Activated CD4-positive, alpha-beta memory T cell treated with anti-CD3 and anti-CD28 coated beads, Interleukin-2, amount 10 ng/mL, durations not matched to agents 7 days and 5 days (primary cell): ENCODE results near the gene WDR17. TPM values are rescaled to one million over a fixed set of nuclear protein-coding genes. Genes with fewer than 3 reads are reported as not detected.

Experiments
- CTCF ChIA-PET: fragments of 350-600 bp; sonication (Branson Sonifier 250); formaldehyde crosslinking; loops from one replicate; lab custom pipeline; 2021; ENCODE audit warnings: antibody characterized with exemption, inconsistent platforms; lab: Charles Lee
- POLR2A ChIA-PET: fragments of 350-600 bp; sonication (Branson Sonifier 250); formaldehyde crosslinking; loops from one replicate; lab custom pipeline; 2021; ENCODE audit warnings: antibody characterized with exemption; lab: Charles Lee
- DNase-seq: peaks from one replicate; pipeline ENCODE4 v3.0.0-alpha.2; 2020
- H3K27ac Mint-ChIP-seq: one replicate; pipeline ENCODE4 v1.8.0; 2021; ENCODE audit warnings: mild to moderate bottlenecking, mixed read lengths
- H3K27me3 Mint-ChIP-seq: one replicate; pipeline ENCODE4 v1.8.0; 2021; ENCODE audit warnings: mixed read lengths
- H3K36me3 Mint-ChIP-seq: one replicate; pipeline ENCODE4 v1.8.0; 2021; ENCODE audit warnings: low read depth, mixed read lengths
- H3K4me1 Mint-ChIP-seq: one replicate; pipeline ENCODE4 v1.8.0; 2021; ENCODE audit warnings: mixed read lengths
- H3K4me3 Mint-ChIP-seq: one replicate; pipeline ENCODE4 v1.8.0; 2021; ENCODE audit warnings: mild to moderate bottlenecking, mixed read lengths
- H3K9me3 Mint-ChIP-seq: one replicate; pipeline ENCODE4 v1.8.0; 2021; ENCODE audit warnings: mixed read lengths
- total RNA-seq, 2 experiments: library from RNA; stranded (reverse); gene quantifications; one replicate each; pipeline ENCODE4 v1.2.3, GENCODE V29; 2021

The WDR17 gene
- total RNA-seq, 2 experiments from 2014 or later: 0.70 to 0.78 TPM

DNA sequence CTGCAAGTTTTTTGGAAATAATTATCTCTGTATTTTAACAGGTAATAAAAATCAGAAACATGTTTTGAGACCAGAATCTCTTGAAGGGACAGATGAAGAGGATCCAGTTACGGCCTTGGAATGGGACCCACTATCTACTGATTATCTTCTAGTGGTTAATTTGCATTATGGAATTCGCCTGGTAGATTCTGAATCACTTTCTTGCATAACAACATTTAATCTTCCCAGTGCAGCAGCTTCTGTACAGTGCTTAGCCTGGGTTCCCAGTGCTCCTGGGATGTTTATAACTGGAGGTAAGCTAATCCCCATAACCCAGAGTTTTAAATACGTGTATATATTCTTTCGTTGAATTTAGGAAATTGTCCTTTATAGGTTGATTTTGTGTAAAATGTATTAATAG, 59.4 kb downstream of the WDR17 start:
- Mint-ChIP-seq H3K27me3 (no peaks in the 10 kb centered on the region), H3K36me3 (no peaks in the 10 kb centered on the region), H3K9me3 (no peaks in the 10 kb centered on the region), H3K4me3 (no peak overlapping the region), H3K27ac (no peak overlapping the region), H3K4me1 (peaks cover 6% of the 10 kb centered on the region)
- DNase-seq: no peak
- ChIA-PET CTCF (no interaction called here), POLR2A (no interaction called here)

DNA sequence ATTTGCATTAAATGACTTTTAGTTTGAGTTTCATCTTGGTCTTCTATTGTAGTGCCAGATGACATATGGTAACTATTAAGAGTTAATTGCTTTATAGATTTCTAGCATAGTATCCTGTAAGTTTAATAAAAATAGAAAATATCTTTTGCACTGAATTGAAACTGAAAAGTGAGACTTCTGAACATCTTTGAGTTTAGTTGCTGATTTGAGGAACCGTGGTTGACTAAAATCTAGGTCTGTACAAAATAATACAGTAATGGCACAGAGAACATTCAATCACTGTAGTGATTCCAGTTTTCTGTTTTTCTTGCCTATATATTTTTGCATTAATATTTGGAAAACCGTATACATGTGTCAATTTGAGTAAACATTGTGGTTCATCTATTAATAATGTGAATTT, 69.0 kb downstream of the WDR17 start:
- H3K36me3 Mint-ChIP-seq: no peaks in the 10 kb centered on the region
- POLR2A ChIA-PET: no interaction called here
- CTCF ChIA-PET: no interaction called here
- H3K27me3 Mint-ChIP-seq: peaks cover 4% of the 10 kb centered on the region
- H3K27ac Mint-ChIP-seq: no peak overlapping the region
- no peaks in the 10 kb centered on the region for H3K4me1 Mint-ChIP-seq
- H3K4me3 Mint-ChIP-seq: no peak overlapping the region
- no peaks in the 10 kb centered on the region for H3K9me3 Mint-ChIP-seq
- DNase-seq: no peak

DNA sequence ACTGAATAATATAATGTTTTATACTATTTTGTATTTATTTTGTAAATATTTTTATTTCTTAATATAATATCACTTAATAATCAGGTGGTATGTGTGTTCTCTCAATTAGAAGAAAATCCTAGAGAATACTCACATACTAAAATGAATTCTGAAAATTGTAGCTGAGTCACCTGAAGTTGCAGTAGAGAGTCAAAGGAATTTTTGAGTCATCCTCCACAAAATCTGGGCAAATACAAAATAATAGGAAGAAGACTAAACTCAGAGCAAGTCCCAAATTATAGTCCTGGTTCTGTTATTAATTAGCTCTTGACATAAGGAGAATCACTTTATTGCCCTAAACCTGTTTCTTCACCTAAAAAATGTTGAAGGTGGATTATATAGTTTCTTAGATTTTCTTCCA, 72.0 kb downstream of the WDR17 start:
- Mint-ChIP-seq H3K9me3 (no peaks in the 10 kb centered on the region), H3K4me1 (no peaks in the 10 kb centered on the region), H3K4me3 (no peak overlapping the region), H3K27me3 (peaks cover 4% of the 10 kb centered on the region), H3K27ac (no peak overlapping the region), H3K36me3 (no peaks in the 10 kb centered on the region)
- DNase-seq: no peak
- ChIA-PET CTCF (no interaction called here), POLR2A (no interaction called here)

DNA sequence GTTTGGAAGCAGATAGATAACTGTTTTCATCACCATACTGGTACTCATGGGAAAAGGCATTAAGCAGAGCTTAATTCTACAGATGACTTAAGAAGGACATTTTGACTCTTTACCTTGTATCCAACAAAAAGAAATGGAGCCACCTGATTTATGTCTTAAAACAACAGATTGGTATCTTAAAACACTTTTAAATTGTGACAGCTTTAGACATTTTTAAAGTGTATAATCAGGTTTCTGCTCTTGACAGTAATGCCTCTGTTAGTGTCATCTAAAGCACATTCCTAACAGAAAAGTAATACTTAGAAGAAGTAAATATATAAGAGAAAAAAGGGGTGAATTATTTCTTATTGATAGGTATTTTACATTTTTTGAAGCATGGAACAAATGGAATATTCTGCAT, 73.9 kb downstream of the WDR17 start:
- CTCF ChIA-PET: no interaction called here
- POLR2A ChIA-PET: no interaction called here

DNA sequence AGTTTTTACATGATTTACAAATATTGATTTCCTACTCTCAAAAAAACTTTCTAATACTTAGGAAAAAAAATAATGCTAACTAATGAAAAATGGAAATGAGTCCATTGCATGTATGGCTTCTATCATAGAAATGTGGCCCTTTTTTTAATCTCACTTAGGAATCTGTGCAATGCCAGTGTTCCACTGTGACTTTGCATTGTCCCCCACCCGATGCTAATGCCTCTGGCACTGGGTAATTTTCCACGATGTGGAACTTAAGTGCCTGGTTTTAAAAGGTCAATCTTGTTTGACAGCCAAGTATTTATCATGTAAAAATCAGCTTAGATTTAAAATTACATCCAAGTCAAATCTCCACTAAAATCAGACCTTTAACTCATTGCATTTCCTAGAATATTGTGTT, 76.6 kb downstream of the WDR17 start:
- DNase-seq: no peak
- Mint-ChIP-seq H3K36me3 (no peaks in the 10 kb centered on the region), H3K27ac (no peak overlapping the region), H3K4me3 (no peak overlapping the region), H3K4me1 (no peaks in the 10 kb centered on the region), H3K27me3 (peaks cover 4% of the 10 kb centered on the region), H3K9me3 (no peaks in the 10 kb centered on the region)
- ChIA-PET CTCF (no interaction called here), POLR2A (no interaction called here)

More for the DNA sequence above, 73.9 kb downstream of the WDR17 start:
- Mint-ChIP-seq H3K4me3 (no peak overlapping the region), H3K27me3 (peaks cover 4% of the 10 kb centered on the region), H3K9me3 (no peaks in the 10 kb centered on the region), H3K36me3 (no peaks in the 10 kb centered on the region), H3K4me1 (no peaks in the 10 kb centered on the region), H3K27ac (no peak overlapping the region)
- DNase-seq: no peak

DNA sequence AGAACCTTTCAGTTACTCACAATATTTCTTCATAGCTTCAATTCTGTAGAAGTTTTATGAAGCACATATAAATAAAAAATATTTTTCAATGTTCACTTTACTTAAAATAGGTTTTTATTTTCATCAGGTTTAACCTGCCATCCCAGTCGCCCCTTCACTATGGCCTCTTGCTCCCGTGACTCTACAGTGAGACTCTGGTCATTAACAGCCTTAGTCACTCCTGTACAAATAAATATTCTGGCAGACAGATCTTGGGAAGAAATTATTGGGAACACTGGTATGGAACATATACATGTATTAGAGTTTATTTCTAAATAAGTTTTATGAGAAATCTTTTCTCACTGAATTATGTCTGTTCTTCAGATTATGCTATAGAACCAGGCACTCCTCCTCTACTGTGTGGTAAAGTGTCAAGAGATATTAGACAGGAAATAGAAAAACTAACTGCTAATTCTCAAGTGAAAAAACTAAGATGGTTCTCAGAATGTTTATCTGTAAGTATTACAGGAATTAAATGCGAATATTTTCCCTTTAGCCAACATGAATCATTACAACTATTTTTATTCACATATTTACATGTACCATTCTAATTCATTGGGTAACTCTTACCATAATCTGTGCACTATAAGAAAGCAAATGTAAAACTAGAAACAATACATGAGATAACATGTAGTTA, 84.2 kb downstream of the WDR17 start:
- no peak overlapping the region for H3K27ac Mint-ChIP-seq
- H3K4me3 Mint-ChIP-seq: no peak overlapping the region
- H3K36me3 Mint-ChIP-seq: no peaks in the 10 kb centered on the region
- CTCF ChIA-PET: interaction anchor here (0.7 to 1.4 kb wide), 2 partner anchors 191 to 193 kb away, joined by 3 to 4 read pairs; no protein-coding TSS in a partner anchor
- H3K9me3 Mint-ChIP-seq: no peaks in the 10 kb centered on the region
- no peak for DNase-seq
- H3K27me3 Mint-ChIP-seq: no peaks in the 10 kb centered on the region
- POLR2A ChIA-PET: no interaction called here
- H3K4me1 Mint-ChIP-seq: no peaks in the 10 kb centered on the region

DNA sequence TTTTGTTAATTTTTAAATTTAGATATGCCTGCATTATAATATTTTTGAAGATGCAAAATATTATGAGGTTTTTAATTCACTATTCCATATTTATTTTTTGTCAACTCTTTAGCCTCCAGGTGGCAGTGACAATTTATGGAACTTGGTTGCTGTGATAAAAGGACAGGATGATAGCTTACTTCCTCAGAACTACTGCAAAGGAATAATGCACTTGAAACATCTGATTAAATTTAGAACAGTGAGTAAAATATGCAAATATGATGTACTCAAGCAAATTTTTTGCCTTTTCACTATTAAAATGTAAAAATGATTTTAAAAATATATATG, 84.7 kb downstream of the WDR17 start:
- Mint-ChIP-seq H3K27ac (no peak overlapping the region), H3K36me3 (no peaks in the 10 kb centered on the region), H3K4me3 (no peak overlapping the region), H3K27me3 (no peaks in the 10 kb centered on the region), H3K9me3 (no peaks in the 10 kb centered on the region), H3K4me1 (no peaks in the 10 kb centered on the region)
- POLR2A ChIA-PET: no interaction called here
- DNase-seq: no peak
- CTCF ChIA-PET: interaction anchor here (0.7 to 1.4 kb wide), 2 partner anchors 191 to 192 kb away, joined by 3 to 4 read pairs; no protein-coding TSS in a partner anchor

DNA sequence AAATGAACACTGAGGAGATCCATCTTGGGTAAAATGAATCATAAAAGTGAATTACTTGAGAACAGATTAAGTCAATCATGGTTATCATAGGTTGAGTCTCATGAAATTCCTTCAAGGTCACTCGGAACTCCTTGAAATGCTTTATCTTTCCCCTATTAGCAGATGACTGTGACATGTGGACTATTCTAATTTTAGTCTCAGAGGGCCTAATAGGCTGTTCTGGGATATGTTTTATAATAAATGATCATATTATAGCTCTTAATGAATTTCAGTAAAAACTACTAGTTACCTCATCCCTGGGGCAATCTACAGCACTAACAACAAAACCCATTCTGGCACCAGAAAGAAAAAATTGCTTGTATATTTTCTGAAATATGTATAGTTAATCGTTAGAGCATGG, 85.1 kb downstream of the WDR17 start:
- POLR2A ChIA-PET: no interaction called here
- Mint-ChIP-seq H3K36me3 (no peaks in the 10 kb centered on the region), H3K4me1 (no peaks in the 10 kb centered on the region), H3K27ac (no peak overlapping the region), H3K9me3 (no peaks in the 10 kb centered on the region), H3K27me3 (no peaks in the 10 kb centered on the region), H3K4me3 (no peak overlapping the region)
- no peak for DNase-seq
- CTCF ChIA-PET: interaction anchor here (0.7 to 1.4 kb wide), 2 partner anchors 190 to 192 kb away, joined by 3 to 4 read pairs; no protein-coding TSS in a partner anchor

DNA sequence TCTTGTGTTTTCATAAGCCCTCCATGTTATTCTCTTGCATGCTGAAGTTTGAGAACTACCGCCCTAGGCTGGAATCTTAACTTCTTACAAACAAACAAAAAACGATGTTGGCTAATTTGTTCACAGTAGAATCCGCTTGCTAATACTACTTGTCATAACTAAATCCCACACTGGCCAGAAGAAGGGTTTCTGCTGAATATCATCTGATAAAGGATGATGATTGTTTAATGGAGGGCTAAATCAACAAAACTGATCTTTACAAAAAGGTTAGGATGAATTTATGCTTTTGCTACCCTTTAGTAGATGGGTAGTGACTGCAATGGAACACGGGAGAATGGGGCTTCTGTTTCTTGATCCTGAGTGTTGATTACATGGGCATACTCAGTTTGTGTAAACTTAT, 87.5 kb downstream of the WDR17 start:
- ChIA-PET POLR2A (no interaction called here), CTCF (interaction anchor here (0.6 kb wide), 1 partner anchor 188 kb away, joined by 3 read pairs; no protein-coding TSS in a partner anchor)
- no peaks in the 10 kb centered on the region for H3K27me3 Mint-ChIP-seq
- H3K27ac Mint-ChIP-seq: no peak overlapping the region
- H3K4me3 Mint-ChIP-seq: no peak overlapping the region
- no peak for DNase-seq
- no peaks in the 10 kb centered on the region for H3K4me1 Mint-ChIP-seq
- no peaks in the 10 kb centered on the region for H3K36me3 Mint-ChIP-seq
- no peaks in the 10 kb centered on the region for H3K9me3 Mint-ChIP-seq

DNA sequence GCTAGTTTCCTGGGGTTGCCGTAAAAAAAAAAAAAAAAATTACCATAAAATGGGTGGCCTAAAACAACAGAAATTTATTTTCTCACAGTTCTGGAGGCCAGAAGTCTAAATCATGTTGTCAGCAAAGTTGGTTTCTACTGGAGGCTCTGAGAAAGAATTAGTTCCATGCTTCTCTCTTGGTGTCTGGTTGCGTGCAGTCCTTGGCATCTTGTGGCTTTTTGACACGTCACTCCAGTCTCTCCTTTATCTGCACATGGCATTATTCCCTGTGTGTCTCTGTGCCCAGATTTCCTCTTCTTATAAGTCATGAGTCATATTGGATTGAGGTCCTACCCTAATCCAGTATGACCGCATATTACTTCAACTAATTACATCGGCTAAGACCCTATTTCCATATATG, 91.0 kb downstream of the WDR17 start:
- no peak overlapping the region for H3K4me3 Mint-ChIP-seq
- POLR2A ChIA-PET: no interaction called here
- CTCF ChIA-PET: no interaction called here
- no peak for DNase-seq
- H3K27ac Mint-ChIP-seq: no peak overlapping the region
- no peaks in the 10 kb centered on the region for H3K4me1 Mint-ChIP-seq
- no peaks in the 10 kb centered on the region for H3K36me3 Mint-ChIP-seq
- H3K9me3 Mint-ChIP-seq: no peaks in the 10 kb centered on the region
- peaks cover 2% of the 10 kb centered on the region for H3K27me3 Mint-ChIP-seq

DNA sequence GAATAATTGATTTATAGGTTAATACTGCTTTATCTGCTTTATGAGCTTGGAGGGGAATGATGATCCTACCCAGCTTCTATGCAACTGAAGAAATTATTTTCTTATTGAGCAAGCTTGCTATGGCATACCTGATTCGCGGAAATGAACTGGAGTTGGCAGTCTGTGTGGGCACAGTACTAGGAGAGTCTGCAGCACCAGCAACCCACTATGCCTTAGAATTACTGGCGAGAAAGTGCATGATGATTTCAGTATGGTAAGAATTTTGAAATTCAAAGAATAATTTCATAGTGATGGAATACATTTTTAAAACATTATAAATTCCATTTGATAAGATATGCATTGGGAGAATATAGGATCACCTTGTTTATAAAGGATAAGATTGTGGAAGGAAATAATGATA, 97.4 kb downstream of the WDR17 start:
- H3K27me3 Mint-ChIP-seq: peaks cover 2% of the 10 kb centered on the region
- POLR2A ChIA-PET: no interaction called here
- no peaks in the 10 kb centered on the region for H3K4me1 Mint-ChIP-seq
- H3K9me3 Mint-ChIP-seq: no peaks in the 10 kb centered on the region
- CTCF ChIA-PET: no interaction called here
- H3K36me3 Mint-ChIP-seq: no peaks in the 10 kb centered on the region
- DNase-seq: no peak
- H3K4me3 Mint-ChIP-seq: no peak overlapping the region
- H3K27ac Mint-ChIP-seq: no peak overlapping the region

DNA sequence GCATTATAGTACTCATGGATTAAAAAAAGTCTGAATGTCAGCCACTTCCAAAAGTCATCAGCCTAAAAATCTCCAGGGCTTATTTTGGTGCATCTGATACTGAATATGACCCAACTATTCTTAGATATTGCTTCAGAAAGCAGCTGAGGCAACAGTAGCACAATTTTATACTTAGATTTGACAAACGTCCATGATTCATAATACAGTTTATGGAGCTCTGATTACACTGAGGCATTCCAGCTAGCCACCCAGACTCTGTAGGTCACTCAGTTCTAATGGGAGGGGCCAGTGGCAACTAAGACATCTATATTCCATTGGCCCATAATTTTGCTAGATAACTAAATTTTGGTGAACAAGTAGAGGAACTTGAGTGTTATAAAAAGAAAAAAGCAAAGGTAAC, 119.4 kb downstream of the WDR17 start:
- no peak overlapping the region for H3K27ac Mint-ChIP-seq
- H3K4me3 Mint-ChIP-seq: no peak overlapping the region
- ChIA-PET CTCF (no interaction called here), POLR2A (no interaction called here)
- no peaks in the 10 kb centered on the region for H3K9me3 Mint-ChIP-seq
- H3K4me1 Mint-ChIP-seq: no peaks in the 10 kb centered on the region
- no peaks in the 10 kb centered on the region for H3K36me3 Mint-ChIP-seq
- DNase-seq: no peak
- peaks cover 16% of the 10 kb centered on the region for H3K27me3 Mint-ChIP-seq

DNA sequence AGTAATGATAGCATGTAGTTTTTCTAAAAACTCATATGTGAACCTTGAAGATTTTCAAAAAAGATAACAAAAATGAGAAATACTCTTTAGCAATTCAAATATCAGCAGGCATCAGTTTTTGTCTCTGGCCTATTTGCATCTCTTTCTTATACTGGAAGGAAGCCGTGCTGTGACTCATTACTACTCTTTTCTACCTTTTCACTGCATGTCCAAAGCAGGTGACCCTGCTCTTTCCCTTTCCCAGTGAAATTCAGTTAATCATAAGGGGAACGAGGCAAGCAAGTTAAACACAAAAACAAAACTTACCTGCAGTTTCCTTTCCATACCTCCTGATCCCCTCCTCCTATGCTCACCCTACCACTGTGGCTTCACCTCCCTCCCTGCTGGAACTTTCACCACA, 120.4 kb downstream of the WDR17 start:
- Mint-ChIP-seq H3K36me3 (no peaks in the 10 kb centered on the region), H3K4me3 (no peak overlapping the region), H3K27me3 (peaks cover 19% of the 10 kb centered on the region), H3K27ac (no peak overlapping the region), H3K9me3 (no peaks in the 10 kb centered on the region), H3K4me1 (no peaks in the 10 kb centered on the region)
- CTCF ChIA-PET: no interaction called here
- POLR2A ChIA-PET: no interaction called here
- no peak for DNase-seq

DNA sequence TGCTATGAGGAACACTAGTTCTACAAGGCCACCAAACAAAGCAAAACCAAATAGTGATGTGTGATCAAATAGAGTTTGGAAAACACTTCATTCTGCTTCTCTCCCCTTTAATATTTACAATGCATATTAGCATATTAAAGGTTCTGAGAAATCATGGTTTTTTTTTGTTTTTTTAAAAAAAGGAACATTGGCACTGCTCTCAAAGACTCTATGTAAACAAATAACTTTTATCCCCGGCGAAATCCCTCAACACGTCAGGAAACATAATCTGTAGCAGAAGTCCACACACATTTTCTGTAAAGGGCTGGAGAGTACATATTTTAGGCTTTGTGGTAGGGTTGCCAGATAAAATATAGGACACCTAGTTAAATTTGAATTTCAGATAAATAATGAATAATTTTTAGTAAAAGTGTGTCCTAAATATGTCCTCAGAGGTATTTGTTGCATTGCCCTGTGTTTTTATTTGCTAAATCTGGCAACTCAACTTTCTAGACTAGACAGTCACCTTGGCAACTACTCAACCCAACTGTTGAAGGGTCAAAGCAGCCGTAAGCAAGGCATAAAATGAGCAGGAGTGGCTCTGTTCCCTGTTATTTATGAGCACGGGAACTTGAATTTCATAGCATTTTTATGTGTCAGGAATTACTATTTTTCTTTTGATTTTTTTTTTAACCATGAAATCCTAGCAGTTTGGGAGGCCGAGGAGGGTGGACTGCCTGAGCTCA, 121.2 kb downstream of the WDR17 start:
- H3K4me3 Mint-ChIP-seq: no peak overlapping the region
- peaks cover 26% of the 10 kb centered on the region for H3K27me3 Mint-ChIP-seq
- CTCF ChIA-PET: no interaction called here
- H3K27ac Mint-ChIP-seq: no peak overlapping the region
- no peaks in the 10 kb centered on the region for H3K4me1 Mint-ChIP-seq
- DNase-seq: no peak
- H3K9me3 Mint-ChIP-seq: no peaks in the 10 kb centered on the region
- no peaks in the 10 kb centered on the region for H3K36me3 Mint-ChIP-seq
- POLR2A ChIA-PET: no interaction called here
